HEK293 (cell line): ENCODE measurements around the gene DNER.

Source experiments
- CTCF ChIA-PET: fragments of 350-600 bp; formaldehyde crosslinking; extraction: SDS; loops from one replicate; lab custom pipeline; 2021; ENCODE audit warnings: antibody characterized with exemption; lab: Yijun Ruan, JAX
- POLR2A ChIA-PET: fragments of 300-600 bp; formaldehyde crosslinking; extraction: SDS; loops from one replicate; lab custom pipeline; 2020; ENCODE audit warnings: antibody characterized with exemption, inconsistent platforms; lab: Yijun Ruan, JAX
- H3K27ac ChIP-seq: fragments of 200-500 bp; sonication (Bioruptor generic); 2 replicates; pipeline ENCODE4 v1.5.1; 2014; ENCODE audit warnings: low read depth, low read length, control low read depth, inconsistent platforms; ENCODE audit errors: extremely low read depth
- H3K36me3 ChIP-seq, 2 experiments: fragments of 200-500 bp in 1 of 2; sonication (Bioruptor generic) in 1 of 2; 1 replicate in 1 of 2; 2 replicates in 1 of 2; pipeline ENCODE4 v1.5.1; 2014 to 2017; ENCODE audit warnings: inconsistent platforms in 2 of 2, low read length in 2 of 2; ENCODE audit not compliant: control insufficient read depth in 2 of 2, insufficient read depth in 1 of 2
- H3K4me1 ChIP-seq: fragments of 200-500 bp; sonication (Bioruptor generic); 2 replicates; pipeline ENCODE4 v1.5.1; 2014; ENCODE audit warnings: mild to moderate bottlenecking, low read length, inconsistent platforms; ENCODE audit not compliant: control insufficient read depth, insufficient read depth
- H3K4me3 ChIP-seq: 2 replicates; pipeline ENCODE4 v1.5.1; 2011; ENCODE audit warnings: low read depth, mild to moderate bottlenecking, control low read depth, low read length, moderate library complexity
- H3K9me3 ChIP-seq: fragments of 200-500 bp; sonication (Bioruptor generic); 2 replicates; pipeline ENCODE4 v1.5.1; 2014; ENCODE audit warnings: low read depth, low read length, inconsistent platforms; ENCODE audit not compliant: control insufficient read depth, insufficient read depth
- AEBP2 ChIP-seq: fragments of 450-650 bp; formaldehyde crosslinking; IDR thresholded peaks from 2 replicates; pipeline ENCODE4 v1.5.1; 2016; ENCODE audit warnings: missing biosample characterization, missing genetic modification characterization, borderline replicate concordance
- ATF2 ChIP-seq: fragments of 450-650 bp; formaldehyde crosslinking; IDR thresholded peaks from 2 replicates; pipeline ENCODE4 v1.5.1; 2016; ENCODE audit warnings: missing biosample characterization, missing genetic modification characterization, low read depth
- ELK4 ChIP-seq: IDR thresholded peaks from 2 replicates; pipeline ENCODE4 v1.6.1; 2011; ENCODE audit warnings: mild to moderate bottlenecking, low read depth, low read length, borderline replicate concordance
- SETDB1 ChIP-seq: IDR thresholded peaks from one replicate; pipeline ENCODE4 v1.6.1; 2017; ENCODE audit warnings: mild to moderate bottlenecking, low read length, moderate library complexity, mixed read lengths; ENCODE audit not compliant: insufficient read length
- YY2 ChIP-seq: fragments of 450-650 bp; formaldehyde crosslinking; IDR thresholded peaks from 2 replicates; pipeline ENCODE4 v1.5.1; 2016; ENCODE audit warnings: missing biosample characterization, missing genetic modification characterization
- ZFP37 ChIP-seq: fragments of 450-650 bp; formaldehyde crosslinking; IDR thresholded peaks from 2 replicates; pipeline ENCODE4 v1.5.1; 2016; ENCODE audit warnings: missing biosample characterization, missing genetic modification characterization
- ZNF148 ChIP-seq: fragments of 450-650 bp; formaldehyde crosslinking; IDR thresholded peaks from 2 replicates; pipeline ENCODE4 v1.5.0; 2017; ENCODE audit warnings: missing biosample characterization, missing genetic modification characterization, borderline replicate concordance
- ZNF175 ChIP-seq: fragments of 450-650 bp; formaldehyde crosslinking; IDR thresholded peaks from 2 replicates; pipeline ENCODE4 v1.5.1; 2016; ENCODE audit warnings: missing biosample characterization, missing genetic modification characterization
- ZNF214 ChIP-seq: fragments of 450-650 bp; formaldehyde crosslinking; IDR thresholded peaks from 2 replicates; pipeline ENCODE4 v1.5.1; 2017; ENCODE audit warnings: missing biosample characterization, mild to moderate bottlenecking, missing genetic modification characterization, borderline replicate concordance
- ZNF292 ChIP-seq: fragments of 450-650 bp; formaldehyde crosslinking; IDR thresholded peaks from 2 replicates; pipeline ENCODE4 v1.5.1; 2016; ENCODE audit warnings: low read depth, missing biosample characterization, missing genetic modification characterization, borderline replicate concordance
- ZNF324 ChIP-seq: fragments of 450-650 bp; formaldehyde crosslinking; IDR thresholded peaks from 2 replicates; pipeline ENCODE4 v1.5.1; 2016; ENCODE audit warnings: missing biosample characterization, missing genetic modification characterization
- ZNF433 ChIP-seq: fragments of 450-650 bp; formaldehyde crosslinking; IDR thresholded peaks from 2 replicates; pipeline ENCODE4 v1.5.1; 2016; ENCODE audit warnings: missing biosample characterization, missing genetic modification characterization, low read depth
- ZNF529 ChIP-seq: fragments of 450-650 bp; formaldehyde crosslinking; IDR thresholded peaks from 2 replicates; pipeline ENCODE4 v1.5.1; 2017; ENCODE audit warnings: missing genetic modification characterization, missing biosample characterization; ENCODE audit not compliant: insufficient replicate concordance
- ZNF707 ChIP-seq: fragments of 450-650 bp; formaldehyde crosslinking; IDR thresholded peaks from 2 replicates; pipeline ENCODE4 v1.5.1; 2016; ENCODE audit warnings: missing biosample characterization, missing genetic modification characterization
- ZNF791 ChIP-seq: fragments of 450-650 bp; formaldehyde crosslinking; IDR thresholded peaks from 2 replicates; pipeline ENCODE4 v1.5.1; 2016; ENCODE audit warnings: missing biosample characterization, missing genetic modification characterization
- ZNF843 ChIP-seq: fragments of 450-650 bp; formaldehyde crosslinking; IDR thresholded peaks from 2 replicates; pipeline ENCODE4 v1.5.1; 2016; ENCODE audit warnings: missing biosample characterization, missing genetic modification characterization
- ZSCAN23 ChIP-seq: fragments of 450-650 bp; formaldehyde crosslinking; IDR thresholded peaks from 2 replicates; pipeline ENCODE4 v1.5.1; 2016; ENCODE audit warnings: missing biosample characterization, missing genetic modification characterization
- TF ChIP-seq, protein P1 (sequence below): fragments of 450-650 bp; formaldehyde crosslinking; IDR thresholded peaks from 2 replicates; pipeline ENCODE4 v1.5.1; 2016; ENCODE audit warnings: missing biosample characterization, missing genetic modification characterization
- TF ChIP-seq, protein P2 (sequence below): fragments of 450-650 bp; formaldehyde crosslinking; IDR thresholded peaks from 2 replicates; pipeline ENCODE4 v1.5.1; 2017; ENCODE audit warnings: missing biosample characterization, missing genetic modification characterization
- TF ChIP-seq, protein P3 (sequence below): fragments of 450-650 bp; formaldehyde crosslinking; IDR thresholded peaks from 2 replicates; pipeline ENCODE4 v1.5.1; 2017; ENCODE audit warnings: missing biosample characterization, mild to moderate bottlenecking, missing genetic modification characterization, moderate library complexity
- TF ChIP-seq, protein P4 (sequence below): fragments of 450-650 bp; formaldehyde crosslinking; IDR thresholded peaks from 2 replicates; pipeline ENCODE4 v1.5.1; 2016; ENCODE audit warnings: missing biosample characterization, missing genetic modification characterization

Gene DNER

DNA sequence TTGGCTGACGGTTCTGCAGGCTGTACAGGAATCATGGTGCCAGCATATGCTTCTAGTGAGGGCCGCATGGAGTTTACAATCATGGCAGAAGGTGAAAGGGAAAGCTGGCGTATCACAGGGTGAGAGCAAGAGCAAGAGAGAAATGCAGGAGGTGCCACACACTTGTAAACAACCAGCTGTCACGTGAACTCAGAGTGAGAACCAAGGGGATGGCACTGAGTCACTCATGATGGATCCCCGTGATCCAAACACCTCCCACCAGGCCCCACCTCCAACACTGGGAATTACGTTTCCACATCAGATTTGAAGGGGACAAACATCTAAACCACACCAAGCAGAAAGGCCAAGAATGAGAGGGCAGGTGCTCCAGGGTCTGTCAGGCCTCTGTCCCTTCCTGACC is 258.3 kb downstream of the DNER start (continued):
- TF ChIP-seq, protein P1, sequence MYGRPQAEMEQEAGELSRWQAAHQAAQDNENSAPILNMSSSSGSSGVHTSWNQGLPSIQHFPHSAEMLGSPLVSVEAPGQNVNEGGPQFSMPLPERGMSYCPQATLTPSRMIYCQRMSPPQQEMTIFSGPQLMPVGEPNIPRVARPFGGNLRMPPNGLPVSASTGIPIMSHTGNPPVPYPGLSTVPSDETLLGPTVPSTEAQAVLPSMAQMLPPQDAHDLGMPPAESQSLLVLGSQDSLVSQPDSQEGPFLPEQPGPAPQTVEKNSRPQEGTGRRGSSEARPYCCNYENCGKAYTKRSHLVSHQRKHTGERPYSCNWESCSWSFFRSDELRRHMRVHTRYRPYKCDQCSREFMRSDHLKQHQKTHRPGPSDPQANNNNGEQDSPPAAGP (tag by site-specific recombination): no peak
- TF ChIP-seq ZNF529: no peak
- TF ChIP-seq ZSCAN23 (tag by site-specific recombination): no peak

DNA sequence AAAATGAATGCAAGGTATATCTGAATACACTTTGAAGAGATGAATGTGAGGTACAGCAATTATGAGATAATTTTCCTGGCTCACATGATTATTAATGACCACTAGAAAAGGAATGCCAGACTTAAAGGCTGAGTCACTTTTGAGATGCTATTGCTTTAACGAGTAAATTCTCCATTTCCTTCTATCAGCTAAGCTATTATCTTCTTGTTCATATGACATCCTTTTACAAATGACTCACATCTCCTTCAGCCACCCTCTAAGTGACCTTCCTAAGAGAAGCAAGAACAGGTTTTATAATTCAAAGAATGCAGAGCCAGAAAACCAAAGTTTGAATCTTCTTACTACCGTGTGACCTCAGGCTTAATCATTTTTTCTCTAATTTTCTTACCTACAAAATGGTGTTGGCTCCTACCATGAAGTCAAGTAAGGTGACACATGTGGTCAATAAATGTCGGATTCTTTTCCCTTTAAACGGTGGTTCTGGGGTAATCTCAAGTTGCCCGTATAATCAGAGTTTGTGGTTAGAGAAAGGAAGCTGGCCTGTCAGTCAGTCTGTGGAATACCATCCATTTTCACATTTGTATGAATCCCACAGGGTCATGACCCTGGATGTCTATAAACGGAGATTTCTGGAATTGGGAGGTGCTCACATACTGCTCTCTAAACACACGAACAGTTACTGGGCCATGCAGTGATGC is 259.3 kb downstream of the DNER start:
- H3K27ac ChIP-seq: no peak overlapping the region
- POLR2A ChIA-PET: interaction anchor here (1.0 kb wide), 1 partner anchor 47 kb away, joined by 3 read pairs; no protein-coding TSS in a partner anchor
- CTCF ChIA-PET: interaction anchor here (0.5 to 0.6 kb wide), 2 partner anchors 13 to 97 kb away, joined by 3 to 4 read pairs; no protein-coding TSS in a partner anchor

More for the DNA sequence above, 259.3 kb downstream of the DNER start:
- Histone ChIP-seq H3K36me3 (no peaks in the 10 kb centered on the region), H3K9me3 (no peaks in the 10 kb centered on the region), H3K4me1 (no peaks in the 10 kb centered on the region), H3K4me3 (no peak overlapping the region)
- TF ChIP-seq, protein P2, sequence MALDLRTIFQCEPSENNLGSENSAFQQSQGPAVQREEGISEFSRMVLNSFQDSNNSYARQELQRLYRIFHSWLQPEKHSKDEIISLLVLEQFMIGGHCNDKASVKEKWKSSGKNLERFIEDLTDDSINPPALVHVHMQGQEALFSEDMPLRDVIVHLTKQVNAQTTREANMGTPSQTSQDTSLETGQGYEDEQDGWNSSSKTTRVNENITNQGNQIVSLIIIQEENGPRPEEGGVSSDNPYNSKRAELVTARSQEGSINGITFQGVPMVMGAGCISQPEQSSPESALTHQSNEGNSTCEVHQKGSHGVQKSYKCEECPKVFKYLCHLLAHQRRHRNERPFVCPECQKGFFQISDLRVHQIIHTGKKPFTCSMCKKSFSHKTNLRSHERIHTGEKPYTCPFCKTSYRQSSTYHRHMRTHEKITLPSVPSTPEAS: no peak
- TF ChIP-seq SETDB1 (no peak), ZNF148 (tag by site-specific recombination) (no peak), ZNF175 (tag by site-specific recombination) (no peak), ZNF791 (tag by site-specific recombination) (no peak), ATF2 (tag by site-specific recombination) (no peak), ELK4 (no peak), YY2 (tag by site-specific recombination) (no peak), ZNF433 (tag by site-specific recombination) (no peak), AEBP2 (tag by site-specific recombination) (no peak), ZFP37 (tag by site-specific recombination) (no peak), ZNF324 (tag by site-specific recombination) (no peak), ZNF214 (tag by site-specific recombination) (no peak), ZNF292 (tag by site-specific recombination) (no peak), ZNF843 (tag by site-specific recombination) (no peak), ZNF707 (no peak)
- TF ChIP-seq, protein P3, sequence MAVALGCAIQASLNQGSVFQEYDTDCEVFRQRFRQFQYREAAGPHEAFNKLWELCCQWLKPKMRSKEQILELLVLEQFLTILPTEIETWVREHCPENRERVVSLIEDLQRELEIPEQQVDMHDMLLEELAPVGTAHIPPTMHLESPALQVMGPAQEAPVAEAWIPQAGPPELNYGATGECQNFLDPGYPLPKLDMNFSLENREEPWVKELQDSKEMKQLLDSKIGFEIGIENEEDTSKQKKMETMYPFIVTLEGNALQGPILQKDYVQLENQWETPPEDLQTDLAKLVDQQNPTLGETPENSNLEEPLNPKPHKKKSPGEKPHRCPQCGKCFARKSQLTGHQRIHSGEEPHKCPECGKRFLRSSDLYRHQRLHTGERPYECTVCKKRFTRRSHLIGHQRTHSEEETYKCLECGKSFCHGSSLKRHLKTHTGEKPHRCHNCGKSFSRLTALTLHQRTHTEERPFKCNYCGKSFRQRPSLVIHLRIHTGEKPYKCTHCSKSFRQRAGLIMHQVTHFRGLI: no peak
- TF ChIP-seq, protein P4, sequence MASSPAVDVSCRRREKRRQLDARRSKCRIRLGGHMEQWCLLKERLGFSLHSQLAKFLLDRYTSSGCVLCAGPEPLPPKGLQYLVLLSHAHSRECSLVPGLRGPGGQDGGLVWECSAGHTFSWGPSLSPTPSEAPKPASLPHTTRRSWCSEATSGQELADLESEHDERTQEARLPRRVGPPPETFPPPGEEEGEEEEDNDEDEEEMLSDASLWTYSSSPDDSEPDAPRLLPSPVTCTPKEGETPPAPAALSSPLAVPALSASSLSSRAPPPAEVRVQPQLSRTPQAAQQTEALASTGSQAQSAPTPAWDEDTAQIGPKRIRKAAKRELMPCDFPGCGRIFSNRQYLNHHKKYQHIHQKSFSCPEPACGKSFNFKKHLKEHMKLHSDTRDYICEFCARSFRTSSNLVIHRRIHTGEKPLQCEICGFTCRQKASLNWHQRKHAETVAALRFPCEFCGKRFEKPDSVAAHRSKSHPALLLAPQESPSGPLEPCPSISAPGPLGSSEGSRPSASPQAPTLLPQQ (tag by site-specific recombination): no peak
